Amniotic epithelial cell (primary cell): Measurements from ENCODE around the gene CCL4L2.
"Not testable (repeated sequence)": the region's sequence is repeated elsewhere in the genome, so short reads cannot be mapped to it uniquely, and the experiment has no call there.

Experiments
- DNase-seq: peaks from one replicate; pipeline ENCODE4 v3.0.0-alpha.2; 2010; ENCODE audit warnings: low read depth

Gene CCL4L2

DNA sequence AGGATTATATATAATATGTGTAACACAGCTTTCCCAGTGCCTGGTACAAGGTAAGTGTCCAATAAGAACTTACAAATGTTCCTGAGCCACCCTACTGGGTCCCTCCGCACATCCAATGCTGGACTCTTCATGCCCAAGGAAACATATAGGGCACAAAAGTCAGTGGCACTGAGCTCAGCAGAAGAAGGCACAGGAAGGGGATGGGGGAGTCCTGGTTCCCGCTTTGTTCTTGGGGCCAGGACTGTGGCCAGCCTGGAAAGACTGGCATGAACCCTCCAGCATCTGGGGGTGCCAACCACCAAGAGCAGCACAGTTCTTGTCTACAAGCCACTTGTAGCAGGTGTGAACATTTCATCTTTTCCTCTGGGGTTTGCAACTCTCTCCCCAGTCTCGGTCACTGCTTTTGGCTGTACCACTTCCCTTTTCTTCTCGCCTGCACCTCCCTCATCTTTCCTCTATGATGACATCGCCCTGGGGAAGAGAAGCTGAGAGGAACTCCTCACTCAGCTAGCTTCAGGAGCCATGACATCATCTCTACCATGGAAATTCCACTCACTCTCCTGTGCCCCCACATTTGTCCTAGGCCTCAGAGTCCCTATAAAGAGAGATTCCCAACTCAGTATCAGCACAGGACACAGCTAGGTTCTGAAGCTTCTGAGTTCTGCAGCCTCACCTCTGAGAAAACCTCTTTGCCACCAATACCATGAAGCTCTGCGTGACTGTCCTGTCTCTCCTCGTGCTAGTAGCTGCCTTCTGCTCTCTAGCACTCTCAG lies at the start of gene CCL4L2:
CCL4L2 (plus strand) TSS at position 625 of the 773 bp plus-strand sequence.
- not testable (repeated sequence) for DNase-seq

DNA sequence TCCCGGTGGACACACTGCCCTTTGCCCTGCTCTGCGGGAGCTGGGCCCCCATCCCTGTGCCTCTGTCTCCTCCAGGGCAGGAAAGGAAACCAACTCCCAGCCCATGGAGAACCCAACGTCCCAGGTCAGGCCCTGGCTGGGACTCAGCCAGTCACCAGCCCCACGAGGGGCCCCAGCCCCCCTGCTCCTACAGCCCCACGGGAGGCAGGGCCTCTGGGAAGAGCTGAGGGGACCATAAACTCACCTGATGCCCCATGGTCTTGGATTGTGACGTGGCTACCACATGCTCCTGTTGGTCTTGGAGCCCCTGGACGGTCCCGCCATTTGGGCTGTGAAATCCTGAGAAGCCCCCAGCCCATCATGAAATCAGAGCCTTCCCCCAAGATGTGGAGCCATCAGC lies 42.0 kb upstream of the CCL4L2 start:
- DNase-seq = not testable (repeated sequence)

- DNase-seq = not testable (repeated sequence)
Observed at GRCh38 chr17:36176536-36176935, 34.3 kb upstream of the CCL4L2 start, which contains the start of gene TBC1D3B. TBC1D3B (minus strand) TSS chr17:36176636; CDS start chr17:36175050, 1,586 bp downstream.

DNA sequence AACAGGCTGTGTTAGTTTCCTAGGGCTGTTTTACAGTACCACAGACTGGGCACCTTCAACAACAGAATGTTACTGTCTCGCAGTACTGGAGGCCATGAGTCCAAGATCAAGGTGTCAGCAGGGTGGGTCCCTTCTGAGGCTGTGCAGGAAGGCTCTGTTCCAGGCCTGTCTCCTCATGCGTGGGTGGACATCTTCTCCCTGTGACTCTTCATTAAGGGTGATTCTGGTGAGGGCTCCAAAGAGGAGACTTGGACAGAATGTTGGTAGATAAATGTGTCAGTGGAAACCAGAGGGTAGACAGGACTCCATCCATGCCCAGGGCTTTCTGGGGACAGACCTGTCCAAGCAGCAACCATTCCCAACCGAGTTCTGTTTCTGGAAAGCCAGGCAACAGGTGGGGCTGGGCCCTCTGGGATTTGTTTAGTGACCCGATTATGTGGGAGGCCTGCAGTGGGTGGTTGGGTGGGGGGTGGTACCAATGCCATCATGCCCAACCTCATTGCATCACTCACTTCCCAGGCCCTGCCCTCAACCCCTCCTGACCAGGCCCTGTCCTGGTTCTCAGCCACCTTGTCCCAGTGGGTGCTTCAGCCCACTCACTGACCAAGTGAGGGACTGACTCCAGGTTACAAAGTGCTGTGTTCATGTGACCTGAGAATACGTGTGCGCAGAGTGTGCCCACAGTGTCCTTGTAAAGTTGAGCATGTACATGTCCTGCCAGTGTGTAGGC lies 29.3 kb upstream of the CCL4L2 start:
- DNase-seq = not testable (repeated sequence)

DNA sequence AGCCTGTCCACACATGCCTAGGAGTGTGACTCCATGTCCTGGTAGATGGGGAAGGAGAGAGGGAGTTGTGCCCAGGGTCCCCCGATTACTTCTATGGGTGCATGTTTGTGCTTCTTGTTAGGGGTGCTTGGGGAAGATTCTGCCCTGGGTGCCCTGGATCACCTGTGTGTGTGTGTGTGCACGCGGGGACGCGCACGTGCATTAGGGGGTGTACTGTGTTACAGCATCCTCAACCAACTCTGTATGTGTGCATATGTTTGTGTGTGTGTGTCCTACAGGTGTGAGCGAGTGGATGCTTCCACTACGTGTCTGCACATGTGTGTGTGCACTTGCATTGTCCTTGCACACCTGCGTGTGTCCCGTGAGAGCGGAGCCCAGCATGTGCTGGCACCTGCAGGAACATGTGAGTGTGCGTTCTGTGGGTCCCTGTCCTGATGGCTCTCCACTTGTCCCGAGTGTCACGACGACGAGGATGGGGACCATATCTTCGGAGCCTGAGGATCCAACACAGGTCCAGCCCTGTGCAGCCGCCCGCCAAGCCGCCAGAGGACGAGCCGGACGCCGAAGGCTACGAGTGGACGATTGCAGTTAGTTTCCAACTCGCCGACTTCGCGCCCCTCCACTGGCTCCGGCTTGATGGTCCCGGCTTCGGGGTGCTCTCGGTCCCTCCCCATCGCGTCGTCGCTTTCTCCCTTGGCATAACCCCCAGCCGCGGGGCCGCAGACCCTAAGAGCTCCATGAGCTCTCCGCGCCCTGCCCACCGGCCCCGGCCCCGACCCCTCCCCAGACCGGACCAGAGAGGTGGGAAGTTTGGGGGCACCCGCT lies 28.5 kb upstream of the CCL4L2 start:
- no peak for DNase-seq

DNA sequence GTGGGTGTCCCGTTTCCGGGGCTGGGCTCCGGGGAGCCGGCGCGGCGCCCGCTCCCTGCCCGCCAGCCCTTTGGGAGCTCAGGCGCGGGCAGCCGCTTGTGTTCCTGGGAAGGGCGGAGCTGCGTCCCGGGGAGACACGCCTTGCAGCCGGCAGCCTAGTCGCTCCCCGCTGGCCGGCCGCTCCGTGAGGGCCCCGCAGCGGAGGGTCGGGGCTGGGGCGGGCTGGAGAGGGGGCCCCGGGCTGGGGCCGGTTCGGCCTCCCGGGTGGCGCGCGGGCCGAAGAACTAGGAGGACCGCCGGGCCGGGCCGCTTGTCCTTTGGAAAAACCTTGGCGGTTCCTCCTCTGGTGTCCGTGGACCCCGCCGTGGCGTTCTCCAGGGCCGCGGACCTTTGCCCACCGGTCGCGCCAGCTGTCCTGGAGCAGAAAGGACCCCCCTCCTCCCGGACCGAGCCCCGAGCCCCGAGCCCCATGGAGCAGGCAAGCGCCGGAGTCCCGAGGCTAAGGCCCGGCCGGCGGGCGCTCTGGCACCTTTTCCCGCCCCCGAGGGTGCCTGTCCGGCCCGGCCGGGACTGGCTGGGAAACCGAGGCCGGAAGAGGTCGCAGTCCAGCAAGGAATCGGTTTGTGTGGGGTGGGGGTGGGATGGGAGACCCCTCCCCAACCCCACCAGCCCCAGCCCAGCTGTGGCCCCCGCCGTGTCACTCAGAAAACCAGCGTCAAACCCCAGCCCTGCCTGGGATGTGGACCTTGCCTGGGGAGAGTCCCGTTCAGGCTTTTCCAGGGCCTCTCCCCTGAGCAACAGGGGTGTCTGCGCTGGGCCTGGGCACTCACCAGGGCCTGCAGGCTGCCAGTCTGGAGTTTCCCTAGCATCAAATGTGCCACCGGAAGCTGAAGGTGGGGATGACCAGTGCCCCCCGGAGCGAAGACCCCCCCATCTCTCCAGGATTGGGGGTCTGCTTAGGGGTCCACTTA lies 27.6 kb upstream of the CCL4L2 start:
- no peak for DNase-seq

GRCh38 chr17:36184023-36184765 lies 26.7 kb upstream of the CCL4L2 start:
- DNase-seq = no peak

DNA sequence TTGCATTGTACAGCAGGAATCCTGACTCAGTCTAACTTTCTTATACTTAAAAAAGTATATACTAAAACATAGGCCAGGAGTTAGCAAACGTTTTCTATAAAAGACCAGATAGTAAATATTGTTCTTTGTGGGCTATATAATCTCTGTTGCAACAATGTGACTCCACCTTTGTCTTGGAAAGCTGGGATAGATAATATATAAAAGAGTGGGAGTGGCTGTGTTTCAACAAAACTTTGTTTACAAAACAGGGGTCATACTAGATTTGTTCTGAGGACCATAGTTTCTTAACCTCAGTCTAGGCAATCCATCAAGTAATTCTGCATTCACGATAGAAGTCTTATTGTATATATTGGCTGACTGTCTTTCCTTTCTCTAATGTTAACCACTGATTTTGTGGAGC lies 25.4 kb upstream of the CCL4L2 start:
- DNase-seq = no peak

DNA sequence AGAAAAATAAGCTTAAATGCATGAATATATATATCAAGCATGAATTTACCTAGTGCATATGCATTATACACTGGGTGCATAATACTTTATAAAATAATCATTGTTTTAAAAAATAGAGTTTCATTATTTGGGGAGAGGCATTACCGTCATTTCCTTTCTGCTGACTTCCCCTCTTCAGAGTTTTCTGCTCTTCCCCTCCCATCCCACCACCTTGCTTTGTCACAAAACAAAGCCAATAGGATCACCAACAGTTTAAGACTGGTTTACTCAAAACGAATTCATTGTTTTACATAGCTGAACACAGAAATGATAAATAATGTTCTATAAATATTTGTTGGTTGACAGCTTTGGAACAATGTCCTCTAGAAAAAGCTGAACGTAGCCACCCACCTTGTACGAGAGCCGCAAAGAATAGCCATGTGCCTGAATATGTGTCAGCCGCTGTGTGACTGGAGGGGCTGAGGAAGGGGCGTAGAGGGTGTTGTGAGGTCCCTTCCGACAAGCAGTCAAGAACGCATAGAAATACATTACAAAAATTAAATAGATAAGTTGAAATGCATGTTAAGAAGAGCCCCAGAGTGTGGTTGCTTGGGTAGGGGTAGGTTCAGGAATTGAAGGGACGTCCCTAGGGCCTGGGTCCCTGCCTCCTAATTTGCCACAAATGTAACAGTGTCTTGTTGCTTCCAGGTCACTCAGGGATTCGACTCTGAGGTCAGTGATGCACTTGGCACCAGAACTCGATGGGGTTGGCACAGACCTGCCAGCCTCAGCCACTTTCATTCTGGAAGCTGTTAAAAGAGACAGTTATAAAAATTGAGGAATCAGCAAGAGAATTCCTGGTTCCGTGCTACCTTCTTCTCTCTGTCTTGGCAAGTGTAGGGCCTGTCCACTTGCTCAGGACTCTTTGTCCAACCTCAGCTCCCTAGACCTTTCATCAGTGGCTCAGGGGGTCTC lies 23.8 kb upstream of the CCL4L2 start:
- not testable (repeated sequence) for DNase-seq

DNA sequence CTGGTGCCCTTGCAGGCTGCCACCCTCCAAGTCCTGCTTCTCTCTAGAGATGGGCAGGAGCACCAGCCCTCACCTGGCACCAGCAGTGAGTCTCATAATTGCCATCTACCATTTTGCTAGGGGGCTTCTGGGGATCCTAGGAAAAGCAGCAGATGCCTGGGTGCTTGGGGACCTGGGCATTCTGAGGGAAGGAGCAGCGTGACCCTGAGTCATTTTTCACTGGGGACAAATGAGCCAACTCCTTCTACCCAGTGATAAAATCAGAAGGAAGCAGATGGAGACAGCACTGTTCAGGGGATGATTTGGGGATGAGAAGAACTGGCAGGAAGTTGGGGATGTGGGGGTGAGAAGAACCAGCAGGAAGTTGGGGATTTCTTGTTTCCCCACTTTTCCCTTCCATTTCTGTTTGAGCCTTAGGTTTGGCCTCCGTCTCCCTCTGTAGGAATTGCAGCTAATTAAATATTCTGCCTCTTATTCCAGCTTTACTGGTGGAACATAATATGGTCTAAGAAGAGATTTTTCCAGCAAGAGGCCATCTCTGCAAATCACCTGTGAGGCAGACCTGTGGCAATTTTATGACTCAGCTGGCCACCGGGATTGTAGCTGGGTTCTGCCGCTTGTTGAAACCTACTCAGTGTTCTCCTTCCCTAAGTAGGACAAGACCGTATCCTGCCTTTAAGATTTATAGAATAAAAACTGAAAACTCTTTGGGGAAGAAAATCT lies 22.8 kb upstream of the CCL4L2 start:
- DNase-seq = not testable (repeated sequence)

DNA sequence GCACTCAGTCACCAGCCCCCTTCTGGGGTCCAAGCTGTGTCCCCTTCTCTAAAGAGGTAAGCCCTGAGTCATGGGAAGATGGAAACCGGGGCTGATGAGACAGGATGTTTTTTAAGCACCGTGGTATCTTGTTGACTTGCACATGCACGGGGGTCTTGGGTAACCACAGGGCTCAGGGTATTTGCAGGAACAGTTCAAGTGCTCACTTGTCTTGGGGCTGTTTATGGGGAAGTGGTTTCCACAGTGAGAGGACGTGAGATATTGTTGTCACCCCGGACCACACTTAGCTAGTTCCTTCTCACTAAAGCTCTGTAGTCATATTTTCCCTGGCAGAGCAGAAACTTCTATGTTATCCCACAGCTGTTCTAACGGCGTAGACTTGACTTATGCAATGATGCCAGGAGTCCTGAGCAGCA lies 22.0 kb upstream of the CCL4L2 start:
- no peak for DNase-seq

DNA sequence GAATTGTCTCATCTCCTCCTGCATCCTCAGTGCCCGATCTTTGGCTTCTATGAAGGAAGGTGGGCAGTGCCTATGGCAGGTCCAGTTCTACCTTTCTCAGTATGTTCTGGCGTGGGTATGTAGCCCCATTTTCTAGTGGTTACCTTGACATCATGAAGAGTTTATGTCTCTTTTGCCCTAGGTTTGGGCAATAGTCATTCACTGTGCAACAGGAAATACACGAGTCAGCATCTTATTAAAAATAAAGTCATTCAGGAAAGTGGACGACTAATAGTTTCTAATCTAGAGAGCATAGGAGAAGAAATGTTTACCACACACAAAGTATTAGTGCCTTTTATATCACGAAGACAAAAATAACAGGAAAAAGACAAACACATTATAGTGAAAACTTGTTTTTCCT lies 20.9 kb upstream of the CCL4L2 start:
- DNase-seq = not testable (repeated sequence)

DNA sequence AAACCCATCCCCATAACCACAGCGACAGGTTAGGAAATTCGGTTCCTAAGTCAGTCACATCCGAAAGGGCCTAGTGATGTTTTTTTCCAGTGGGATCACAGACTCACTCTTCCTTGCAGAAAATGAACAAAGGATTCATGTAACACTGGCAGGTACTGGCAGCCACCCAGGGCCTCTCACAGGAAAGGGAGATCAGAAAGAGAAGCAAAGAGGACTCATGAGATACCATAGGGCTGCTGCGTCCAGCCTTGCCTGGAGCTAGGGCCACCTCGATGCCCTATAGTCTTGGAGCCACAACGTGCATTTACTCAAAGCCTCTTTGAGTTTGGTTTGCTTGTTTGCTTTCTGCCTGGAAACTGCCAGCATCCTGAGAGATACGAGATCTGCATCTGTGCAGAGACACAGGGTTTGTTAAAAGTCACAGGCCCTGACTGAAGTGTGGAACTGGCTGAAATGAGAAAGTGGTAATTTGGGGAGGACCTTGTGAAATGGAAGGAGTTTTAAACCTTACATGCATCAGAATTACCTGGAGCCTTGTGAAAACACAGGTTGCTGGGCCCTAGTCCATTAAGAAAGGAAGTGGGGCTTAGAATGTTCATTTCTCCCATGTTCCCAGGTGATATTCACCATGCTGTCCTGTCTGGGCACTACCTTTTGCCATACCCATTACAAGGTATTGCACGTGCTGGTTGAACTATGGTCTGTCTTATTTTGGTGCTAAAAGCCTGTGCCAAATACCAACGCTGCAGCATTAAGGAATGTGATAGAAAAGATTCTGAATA lies 20.1 kb upstream of the CCL4L2 start:
- DNase-seq = not testable (repeated sequence)

GRCh38 chr17:36193216-36193775 lies 17.6 kb upstream of the CCL4L2 start:
- DNase-seq = no peak

DNA sequence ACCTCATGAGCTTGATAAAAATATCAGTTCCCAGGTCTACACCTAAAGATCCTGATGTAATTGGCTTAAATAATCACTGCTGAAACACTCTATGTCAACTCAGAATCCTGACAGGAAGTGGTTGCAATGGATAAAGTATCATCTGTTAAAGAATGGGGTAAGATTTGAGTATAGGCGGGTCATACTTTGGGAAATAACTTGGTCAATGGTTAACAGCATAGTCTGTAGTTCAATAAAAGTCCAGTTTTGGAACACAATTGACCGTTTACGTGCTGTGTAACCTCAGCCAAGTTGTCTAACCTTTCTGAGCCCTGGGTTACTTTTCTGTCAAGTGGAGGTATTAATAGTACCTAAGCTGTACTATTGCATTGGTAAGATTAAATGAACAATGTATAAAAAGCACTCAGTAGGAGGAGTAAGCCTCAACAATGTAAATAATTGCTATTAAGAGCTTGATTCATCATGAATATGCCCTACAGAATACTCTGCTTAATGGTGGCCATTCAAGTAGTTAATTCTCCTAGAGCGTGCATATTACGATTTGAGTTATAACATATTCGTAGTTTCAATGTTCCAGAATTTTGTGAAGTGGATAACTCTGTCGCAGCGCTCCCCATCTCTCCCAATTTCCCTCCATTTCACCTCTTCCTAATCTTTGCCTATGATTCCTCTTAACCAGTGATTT lies 16.6 kb upstream of the CCL4L2 start:
- DNase-seq = not testable (repeated sequence)

GRCh38 chr17:36194832-36195433 lies 15.9 kb upstream of the CCL4L2 start:
- DNase-seq = not testable (repeated sequence)
